ENCODE results near the gene LGR6. TPM values are rescaled to one million over a fixed set of nuclear protein-coding genes. Genes with fewer than 3 reads are reported as not detected.

The LGR6 gene
- total RNA-seq, 1 donor from 2014 or later: 0.35 TPM

DNA sequence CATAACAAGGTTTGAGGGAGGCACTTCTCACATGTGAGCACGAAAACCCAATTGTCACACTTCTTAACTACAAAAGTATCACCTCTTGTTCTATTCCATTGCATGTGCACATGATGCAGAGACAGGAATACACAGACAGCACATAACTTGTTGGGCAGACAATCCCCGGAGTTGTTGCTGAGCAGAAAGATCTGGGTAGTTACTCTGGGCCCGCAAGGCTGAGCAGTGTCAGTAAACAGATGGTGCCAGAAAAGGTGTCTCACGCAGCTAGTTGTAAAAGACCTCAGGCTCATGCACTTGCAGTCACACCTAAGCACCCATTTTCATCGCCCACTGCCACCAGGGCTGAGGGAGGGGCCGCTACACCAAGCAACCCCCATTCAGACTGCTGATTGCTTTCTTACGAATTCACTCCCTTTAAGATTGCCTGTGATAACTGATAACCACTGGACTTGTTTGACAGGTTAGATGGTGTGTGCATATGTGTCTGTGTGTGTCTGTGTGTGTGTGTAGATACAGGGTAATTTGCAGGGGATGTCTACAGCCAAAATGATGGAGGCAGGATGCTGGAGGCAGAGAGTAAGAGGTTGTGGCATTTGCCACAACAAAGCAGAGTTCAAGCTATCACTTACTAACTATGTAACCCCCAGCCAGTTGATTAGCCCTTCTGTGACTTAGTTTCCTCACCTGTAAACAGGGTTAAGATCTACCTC, 4.2 kb downstream of the LGR6 start:
- no peak for DNase-seq (ENCODE audit: low spot score)

DNA sequence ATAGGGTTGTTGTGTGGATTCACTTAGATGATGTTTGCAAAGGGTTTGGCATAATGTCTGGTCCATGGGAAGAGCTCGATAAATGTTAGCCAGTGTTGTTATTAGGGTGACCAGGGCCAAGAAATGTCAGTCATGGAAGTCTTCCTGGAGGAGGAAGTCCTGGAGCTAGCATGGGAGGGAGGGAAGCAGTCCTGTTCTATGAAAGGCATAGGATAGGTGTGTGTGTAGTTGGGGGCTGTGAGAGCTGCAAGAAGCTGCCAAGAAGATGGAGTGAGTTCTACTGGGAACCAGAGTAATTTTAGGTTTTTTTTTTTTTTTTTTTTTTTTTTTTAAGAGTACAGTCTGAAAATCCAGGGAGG, 4.7 kb downstream of the LGR6 start:
- no peak for DNase-seq (ENCODE audit: low spot score)

DNA sequence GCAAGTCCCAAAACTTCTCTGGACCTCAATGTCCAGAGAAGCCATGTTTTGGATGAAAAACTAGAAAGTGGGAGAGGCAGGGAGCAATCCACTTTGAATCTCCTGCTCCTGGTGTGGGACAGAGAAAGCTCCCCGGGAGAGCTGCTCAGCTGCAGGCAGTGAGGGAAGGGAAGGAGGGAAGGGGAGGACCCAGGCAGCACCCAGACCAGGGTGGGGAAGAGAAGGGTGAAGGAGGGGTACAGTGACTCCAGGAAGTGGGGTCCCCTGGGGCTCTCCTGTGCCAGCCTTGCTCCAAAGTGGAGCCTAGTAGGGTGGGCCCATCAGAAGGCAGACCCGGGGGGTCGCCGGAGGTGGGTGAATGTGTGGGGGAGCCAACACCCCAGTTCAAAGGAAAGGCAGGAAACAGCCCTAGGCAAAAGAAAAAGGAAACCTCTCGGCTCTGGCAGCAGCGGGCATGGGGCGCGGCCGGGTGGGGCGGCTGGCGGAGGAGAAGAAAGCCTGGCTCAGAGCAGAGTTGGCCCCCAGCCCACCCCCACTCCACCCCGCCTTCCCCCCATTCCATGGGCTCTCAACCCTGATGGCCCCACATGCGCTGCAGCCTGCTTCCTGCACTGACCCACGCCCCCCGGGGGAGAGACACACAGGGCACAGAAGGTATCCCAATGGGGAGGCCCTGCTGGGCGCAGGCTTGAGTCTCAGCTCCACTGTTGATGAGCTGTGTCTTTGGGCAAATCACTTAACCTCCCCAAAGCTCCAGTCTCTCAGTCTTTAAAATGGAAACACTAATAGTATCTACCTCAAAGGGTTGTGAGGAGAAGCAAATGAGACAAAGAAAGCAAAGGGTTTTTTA, 5.7 kb downstream of the LGR6 start:
- no peak for DNase-seq (ENCODE audit: low spot score)

DNA sequence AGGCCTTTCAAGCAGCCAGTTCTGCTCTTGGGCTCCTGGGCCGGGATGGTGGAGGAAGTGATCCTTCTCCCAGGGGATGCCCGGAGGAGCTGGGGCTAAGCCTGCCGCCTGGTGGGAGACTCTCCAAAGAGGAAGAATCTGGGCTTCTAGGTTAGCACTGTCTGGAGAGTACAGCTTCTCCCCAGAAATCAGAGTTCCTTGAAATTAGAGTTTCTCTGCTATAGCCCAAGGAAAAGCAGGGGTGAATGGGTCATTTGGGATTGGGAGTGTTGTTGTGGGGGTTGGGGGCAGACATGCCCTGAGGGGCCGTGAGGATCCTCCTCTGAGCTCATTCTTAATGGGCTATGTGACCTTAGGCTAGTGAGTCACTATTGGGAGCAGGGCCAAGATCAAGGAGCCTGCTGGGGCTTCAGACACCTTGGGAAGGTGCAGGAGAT, 6.5 kb downstream of the LGR6 start:
- no peak for DNase-seq (ENCODE audit: low spot score)

DNA sequence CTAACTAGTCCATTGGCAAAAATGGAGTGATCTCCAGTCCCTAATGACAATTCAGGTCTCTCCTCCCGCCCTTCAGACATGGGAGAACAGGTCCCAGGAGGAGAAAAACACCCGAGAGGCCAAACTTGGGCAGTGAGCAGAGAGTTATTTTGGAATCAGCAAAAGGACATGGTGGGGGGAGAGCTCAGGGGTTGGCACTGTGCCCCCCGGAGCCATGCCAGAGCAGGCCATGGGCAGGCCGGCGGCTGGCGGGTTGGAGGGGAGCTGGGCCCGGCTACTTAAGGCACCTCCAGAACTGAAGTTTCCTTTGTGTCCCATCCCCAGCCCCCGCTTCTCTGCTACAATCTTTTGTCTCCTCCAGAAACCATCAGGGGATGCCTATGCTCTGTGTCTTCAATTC, 7.1 kb downstream of the LGR6 start:
- DNase-seq (ENCODE audit: low spot score): no peak

DNA sequence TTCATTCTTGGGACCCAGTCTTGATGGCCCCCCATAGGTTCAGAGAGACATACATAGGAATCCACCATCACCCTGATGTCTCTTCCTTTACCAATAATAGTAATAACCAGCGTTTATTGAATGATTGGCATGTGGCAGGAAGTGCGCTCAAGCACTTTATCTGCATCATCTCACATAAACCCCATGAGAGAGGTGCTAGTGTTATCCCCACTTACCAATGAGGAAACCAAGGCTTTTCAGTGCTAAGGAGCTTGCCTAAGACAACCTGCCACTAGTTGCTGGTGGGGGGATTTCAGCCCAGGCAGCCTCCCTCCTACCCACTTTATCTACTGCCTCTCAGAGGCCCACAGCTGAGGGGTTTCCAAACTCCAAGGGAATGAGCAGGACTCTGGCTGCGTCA, 7.7 kb downstream of the LGR6 start:
- no peak for DNase-seq (ENCODE audit: low spot score)

DNA sequence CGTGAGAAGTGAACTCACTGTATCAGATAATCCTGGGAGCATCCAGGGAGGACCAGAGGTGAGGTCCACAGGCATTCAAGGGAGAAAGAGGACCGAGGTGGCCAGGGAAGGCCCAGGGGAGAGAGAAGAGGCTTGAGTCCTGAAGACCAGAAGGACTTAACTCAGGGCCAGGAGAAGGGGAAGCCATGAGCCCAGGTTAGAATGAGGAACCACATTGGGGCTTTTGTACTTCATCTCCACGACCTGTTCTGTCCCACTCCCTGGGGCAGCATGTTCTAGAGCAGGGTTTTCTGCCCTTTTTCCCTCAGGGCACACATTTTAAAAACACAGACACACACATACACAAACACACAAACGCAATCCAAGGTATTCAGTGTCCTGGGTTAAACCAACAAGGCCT, 8.4 kb downstream of the LGR6 start:
- DNase-seq (ENCODE audit: low spot score): no peak

DNA sequence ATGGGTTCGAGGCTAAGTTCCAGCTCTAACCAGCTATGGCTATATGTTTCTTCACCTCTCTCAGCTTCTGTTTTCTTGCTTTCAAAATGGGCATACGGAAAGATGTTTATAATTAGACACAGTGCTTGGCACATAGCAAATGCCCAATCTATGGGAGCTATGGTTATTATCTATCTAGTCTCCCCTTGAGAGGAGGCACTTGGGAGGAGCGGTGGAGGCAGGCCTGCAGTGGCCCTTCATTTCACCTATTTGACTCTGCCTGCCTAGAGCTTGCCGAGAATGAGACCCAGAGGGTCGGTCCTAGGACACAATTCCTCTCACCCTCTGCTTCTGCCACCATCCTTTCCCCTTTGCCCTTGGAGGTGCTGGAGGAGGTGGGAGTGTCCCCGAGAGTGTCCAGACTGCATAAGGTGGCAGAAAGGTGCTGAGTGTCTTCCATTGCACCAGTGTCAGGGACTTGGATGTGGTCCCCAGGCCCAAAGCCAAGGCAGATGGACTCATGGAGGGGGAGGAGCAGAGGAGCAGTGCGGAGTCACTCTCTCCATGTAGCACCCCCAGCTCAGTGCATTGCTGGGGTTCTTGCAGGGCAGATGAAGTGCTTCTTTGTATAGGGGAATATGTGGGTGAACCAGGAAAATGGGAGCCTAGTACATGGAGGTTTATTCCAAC, 9.0 kb downstream of the LGR6 start:
- DNase-seq (ENCODE audit: low spot score): no peak

DNA sequence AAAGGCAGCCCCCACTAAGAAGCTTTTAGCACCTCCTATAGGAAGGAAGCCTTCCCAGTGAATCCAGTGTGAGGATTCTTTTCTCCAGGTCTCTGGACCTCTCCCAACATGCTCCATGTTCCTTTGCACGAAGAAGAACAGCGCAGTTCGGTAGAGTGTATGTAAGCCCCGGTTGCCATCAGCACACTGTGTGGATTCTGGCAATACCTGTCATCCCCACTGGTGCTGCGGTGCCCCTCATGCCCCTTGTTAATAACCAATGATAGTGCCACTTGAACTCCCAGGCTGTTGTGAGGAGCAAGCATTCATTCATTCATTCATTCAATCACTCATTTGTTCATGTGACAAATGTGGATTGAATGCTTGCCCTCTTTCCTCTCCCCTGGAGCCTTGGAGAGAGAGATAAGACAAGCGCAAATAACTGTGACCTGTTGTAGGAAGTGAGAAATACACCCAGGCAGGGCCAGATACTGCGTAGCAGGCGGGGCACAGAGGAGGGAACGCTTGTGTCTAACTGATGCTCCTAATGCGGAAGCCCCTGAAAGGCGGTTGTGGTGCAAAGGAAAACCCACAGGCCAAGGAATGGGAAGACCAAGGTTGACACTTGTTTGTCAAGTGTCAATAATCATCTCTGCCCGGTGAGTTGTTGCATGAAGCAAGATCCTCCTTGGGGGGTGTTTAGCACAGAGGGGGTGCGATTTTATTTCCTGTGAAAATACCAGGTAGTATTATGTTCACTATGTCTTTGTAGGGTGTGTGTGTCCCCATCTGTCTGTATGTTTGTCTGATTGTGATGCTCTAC, 9.8 kb downstream of the LGR6 start:
- no peak for DNase-seq (ENCODE audit: low spot score)

DNA sequence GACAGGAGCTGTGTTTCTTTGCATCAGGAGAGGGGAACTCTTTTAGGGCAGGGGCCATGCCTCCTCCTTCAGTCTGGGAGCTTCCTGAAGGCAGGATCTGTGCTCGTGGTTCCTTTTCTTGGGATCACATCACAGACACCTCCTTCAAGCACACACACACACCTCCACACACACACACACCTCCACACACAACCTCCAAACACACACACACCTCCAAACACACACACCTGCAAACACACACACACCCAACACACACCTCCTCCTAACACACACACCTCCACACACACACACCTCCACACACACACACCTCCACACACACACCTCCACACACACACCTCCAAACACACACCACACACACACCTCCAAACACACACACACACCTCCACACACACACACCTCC, 10.5 kb downstream of the LGR6 start:
- no peak for DNase-seq (ENCODE audit: low spot score)

DNA sequence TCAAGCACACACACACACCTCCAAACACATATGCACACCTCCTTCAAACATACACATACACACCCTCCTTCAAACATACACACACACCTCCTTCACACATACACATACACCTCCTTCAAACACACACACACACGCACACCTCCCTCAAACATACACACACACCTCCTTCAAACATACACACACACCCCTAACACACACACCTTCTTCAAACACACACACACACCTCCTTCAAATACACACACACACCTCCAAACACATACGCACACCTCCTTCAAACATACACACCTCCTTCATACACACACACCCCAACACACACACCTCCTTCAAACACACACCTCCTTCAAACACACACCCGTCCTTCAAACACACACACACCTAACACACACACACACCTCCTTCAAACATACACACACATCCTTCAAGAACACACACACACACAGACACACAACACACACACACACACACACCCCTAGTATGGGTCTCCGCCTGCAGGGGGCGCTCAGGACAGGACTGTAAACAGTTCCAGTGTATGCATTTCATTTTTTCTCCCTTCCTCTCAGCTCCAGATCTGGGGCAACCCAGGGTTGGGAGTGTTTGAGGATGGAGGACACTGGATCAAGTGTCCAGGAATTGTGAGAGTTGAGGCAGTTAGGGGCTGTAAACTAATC, 12.1 kb downstream of the LGR6 start:
- no peak for DNase-seq (ENCODE audit: low spot score)

DNA sequence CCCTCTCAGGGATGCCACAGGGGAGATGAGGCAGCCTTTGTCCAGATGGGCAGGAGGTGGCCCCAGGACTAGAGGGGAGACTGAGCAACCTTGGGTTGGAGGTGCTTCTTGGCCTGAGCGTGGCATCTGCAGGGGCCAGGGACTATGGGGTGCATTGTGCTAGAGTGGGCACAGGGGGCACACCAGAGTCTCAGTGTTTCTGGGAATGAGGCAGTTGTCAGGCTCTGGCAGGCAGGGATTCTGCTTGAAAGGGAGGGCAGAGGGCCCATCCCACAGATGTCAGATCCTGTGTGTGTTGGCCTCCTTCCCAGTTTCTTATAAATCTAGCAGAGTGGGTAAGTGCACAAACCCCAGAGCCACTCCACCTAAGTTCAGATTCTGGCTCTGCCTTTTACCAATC, 13.7 kb downstream of the LGR6 start:
- DNase-seq (ENCODE audit: low spot score): no peak

DNA sequence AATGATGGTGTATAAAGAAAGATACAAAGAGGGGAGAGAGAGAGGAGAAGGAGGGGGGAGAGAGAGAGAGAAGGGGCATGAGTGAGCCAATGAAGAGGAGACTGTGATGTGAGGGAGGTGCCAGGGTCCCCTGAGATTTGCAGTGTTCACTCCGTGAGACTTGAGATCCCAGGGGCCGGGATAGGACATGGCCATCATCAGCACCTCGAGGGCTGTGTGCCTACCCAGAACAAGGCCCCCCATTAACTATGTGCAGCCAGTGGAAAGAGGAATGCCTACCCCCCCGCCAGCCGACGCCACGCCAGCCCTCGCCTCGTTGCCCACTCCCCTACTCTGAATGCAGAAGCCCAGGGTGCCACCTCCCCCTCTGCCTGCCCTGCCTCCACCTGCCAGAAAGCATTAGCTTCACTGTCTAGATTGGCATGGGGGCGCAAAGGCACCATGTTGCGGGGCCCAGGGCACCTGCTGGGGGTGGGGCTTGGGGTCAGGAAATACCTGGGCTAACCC, 14.8 kb downstream of the LGR6 start:
- DNase-seq (ENCODE audit: low spot score): no peak

DNA sequence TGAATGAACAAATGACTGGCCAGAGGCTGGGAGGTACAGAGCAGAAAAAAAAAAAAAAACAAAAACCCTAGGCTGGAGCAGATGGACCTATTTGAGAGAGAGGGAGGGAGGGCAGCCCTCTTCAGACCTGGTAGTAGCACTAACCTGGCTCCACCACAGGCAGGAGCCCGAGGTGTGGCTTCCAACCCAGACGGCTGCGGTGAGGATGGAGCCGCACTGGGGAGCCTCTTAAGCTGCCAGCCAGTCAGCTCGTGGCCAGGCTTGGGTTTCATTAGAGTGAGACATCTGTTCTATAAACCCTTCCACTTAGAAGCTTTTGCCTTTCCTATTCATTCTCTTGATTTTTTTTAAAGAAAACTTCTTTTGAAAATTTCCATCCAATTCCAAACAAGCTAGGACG, 16.8 kb downstream of the LGR6 start:
- DNase-seq (ENCODE audit: low spot score): no peak

DNA sequence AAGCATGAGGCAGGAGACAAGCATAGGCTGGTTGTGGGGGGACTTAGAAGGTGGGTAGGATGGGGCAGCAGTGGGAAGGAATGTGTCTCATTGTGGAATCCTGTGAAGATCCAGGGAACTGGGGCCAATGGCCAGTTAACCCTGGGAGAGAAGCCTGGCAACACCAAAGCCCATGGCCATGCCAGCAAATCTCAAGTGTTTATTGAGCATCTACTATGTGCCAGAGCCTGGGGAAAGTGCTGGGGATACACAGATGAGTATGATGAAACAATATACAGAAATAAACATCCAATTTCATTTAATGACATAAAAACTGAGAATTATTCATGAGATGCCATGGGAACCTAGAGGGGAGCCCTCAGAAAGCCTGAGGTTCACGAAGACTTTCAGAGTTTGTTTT, 17.4 kb downstream of the LGR6 start:
- DNase-seq (ENCODE audit: low spot score): no peak

DNA sequence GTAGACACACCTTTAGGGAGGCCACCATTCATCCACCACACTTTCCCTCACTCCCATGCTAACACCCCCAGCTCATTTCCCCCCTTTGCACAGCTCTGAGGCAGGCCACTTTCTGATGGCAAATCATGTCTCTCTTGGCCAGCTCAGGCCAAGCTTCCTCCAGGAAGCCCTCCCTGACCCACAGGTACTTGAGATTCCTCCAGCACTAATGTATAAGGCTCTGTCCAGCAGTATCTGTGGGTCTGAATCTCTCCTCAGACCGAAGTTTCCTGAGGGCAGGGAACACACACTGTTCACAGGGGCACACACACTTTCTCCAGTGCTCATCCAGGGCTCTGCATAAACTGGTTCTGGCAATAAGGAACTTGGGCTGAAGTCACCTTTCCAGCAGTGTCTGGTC, 19.2 kb downstream of the LGR6 start:
- DNase-seq (ENCODE audit: low spot score): no peak

DNA sequence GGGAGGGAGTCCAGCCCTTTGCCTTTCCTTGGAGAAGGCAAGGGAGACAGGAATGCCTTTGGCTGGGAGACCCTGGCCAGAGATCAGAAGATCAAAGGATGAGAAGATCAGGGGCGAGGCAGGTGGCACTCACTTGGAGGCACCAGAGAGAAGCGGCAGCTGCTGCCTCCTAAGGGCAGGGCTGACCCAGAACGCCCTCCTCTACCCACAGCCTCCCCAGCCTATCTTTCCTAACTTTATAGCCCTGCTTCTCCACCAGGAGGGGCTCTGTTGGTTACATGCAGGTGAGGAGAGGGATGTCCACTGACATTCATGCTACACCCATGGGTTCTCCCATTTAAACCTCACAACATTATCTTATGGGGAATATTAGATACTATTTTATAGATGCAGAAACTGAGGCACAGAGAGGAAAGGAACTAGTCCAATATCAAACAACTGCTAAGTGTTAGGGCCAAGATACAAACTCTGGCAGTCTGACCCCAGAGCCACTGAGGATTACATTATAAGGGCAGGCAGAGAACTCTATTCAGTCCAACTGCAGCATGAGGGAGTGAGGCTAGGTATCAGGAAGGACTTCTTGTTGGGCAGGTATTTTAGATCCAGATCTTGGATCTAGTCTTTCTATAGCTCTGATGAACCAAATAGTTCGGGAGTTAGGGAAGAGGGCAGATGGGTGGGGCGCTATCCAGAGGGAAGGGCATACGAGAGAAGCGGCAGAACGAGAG, 19.9 kb downstream of the LGR6 start:
- no peak for DNase-seq (ENCODE audit: low spot score)

DNA sequence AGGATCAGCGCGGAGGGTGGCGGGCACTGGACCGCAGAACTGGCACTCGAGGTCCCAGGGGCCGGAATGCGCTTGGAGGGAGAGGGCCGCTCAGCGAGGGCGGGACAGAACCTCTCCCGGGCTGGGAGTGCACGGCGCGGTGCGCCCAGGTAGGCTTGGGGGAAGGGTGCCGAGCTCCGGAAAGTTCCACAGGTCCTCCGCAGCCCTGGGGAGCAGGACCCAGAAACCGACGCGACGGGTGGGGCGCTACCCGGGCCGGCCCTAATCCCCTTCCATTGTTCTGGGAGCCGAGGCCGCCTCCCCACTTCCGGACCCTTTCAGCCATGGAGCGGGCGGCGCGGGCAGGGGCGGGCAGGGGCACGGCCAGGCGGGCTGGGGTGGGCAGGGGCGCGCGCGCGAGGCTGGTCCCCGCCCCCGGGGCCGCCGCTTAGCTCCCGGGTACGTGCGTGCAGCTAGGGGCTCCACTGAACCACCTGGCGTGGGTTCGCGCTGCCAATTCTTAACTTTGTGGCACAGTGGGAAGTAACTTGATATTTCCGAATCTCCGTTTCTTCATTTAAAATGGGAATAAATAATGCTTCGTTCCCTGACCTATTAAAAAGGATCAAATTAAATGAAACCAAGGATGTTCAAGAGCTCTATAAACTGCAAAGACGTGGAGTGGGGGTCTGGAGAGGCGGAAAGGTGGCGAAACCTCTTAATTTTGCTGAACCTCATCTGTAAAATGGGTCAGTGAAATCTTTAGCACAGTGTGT, 20.7 kb downstream of the LGR6 start:
- no peak for DNase-seq (ENCODE audit: low spot score)

DNA sequence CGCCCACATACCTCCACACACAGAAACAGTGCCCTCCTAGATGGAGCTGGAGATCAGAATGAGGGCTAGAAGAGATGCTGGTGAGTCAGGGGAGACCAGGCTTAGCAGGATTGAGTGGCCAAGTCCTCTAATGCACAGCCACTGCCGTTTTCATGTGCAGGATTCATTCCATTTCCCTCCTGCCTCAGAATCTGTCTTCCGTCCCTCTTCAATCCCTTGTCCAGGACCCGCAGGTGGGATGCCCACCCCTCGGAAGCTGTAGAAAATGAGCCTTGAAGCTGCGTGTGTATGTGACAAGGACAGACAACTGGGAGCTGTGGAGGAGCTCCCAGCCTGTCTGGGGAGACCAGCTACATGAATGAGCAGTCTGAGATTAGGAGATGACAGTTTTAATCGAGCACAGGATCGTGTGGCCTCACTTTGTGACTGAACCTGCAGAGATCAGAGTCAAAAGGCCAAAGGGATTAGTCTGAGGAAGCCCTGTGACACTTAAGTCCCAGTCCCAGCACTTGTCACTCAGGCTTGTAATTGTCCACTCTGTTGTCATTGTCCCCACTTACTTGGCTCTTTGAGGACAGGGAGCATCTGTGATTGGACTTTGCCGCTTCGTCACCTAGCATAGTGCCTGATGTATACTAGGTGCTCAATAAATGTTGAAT, 22.0 kb downstream of the LGR6 start:
- DNase-seq (ENCODE audit: low spot score): no peak

All from mesenteric fat pad (tissue), 1 donor.